Naive thymus-derived CD4-positive, alpha-beta T cell (primary cell): Measurements from ENCODE around the gene SHISA6. TPM values are rescaled to one million over a fixed set of nuclear protein-coding genes. Genes with fewer than 3 reads are reported as not detected.

Source experiments
- ATAC-seq: fragments of 150-1000 bp; cut with Tn5 transposase; 2 replicates; pipeline ENCODE4 v1.10.0; 2021; ENCODE audit warnings: mild to moderate bottlenecking, moderate library complexity
- CTCF ChIA-PET: fragments of 350-600 bp; sonication (Branson Sonifier 250); formaldehyde crosslinking; loops from one replicate; lab custom pipeline; 2021; ENCODE audit warnings: antibody characterized with exemption; lab: Charles Lee
- POLR2A ChIA-PET: fragments of 350-600 bp; sonication (Branson Sonifier 250); formaldehyde crosslinking; loops from one replicate; lab custom pipeline; 2021; ENCODE audit warnings: antibody characterized with exemption, inconsistent platforms; lab: Charles Lee
- DNase-seq, 9 donors: peaks; one replicate each; pipeline versions ENCODE4 v3.0.0 to v3.0.0-alpha.2; 2020 to 2022; ENCODE audit warnings: mixed read lengths in 1 of 9
- H3K27ac ChIP-seq: one replicate; pipeline ENCODE4 v1.7.0; 2013; ENCODE audit warnings: mild to moderate bottlenecking, low read depth, low read length, moderate library complexity
- H3K27me3 ChIP-seq, 2 donors: one replicate each; pipeline ENCODE4 v1.7.0; 2013; ENCODE audit warnings: low read length in 2 of 2, mild to moderate bottlenecking in 2 of 2, moderate library complexity in 2 of 2; ENCODE audit not compliant: control insufficient read depth in 2 of 2, insufficient read depth in 2 of 2
- H3K36me3 ChIP-seq, 3 experiments: 1 replicate in 2 of 3; 2 replicates in 1 of 3; pipeline ENCODE4 v1.7.0; 2013; ENCODE audit warnings: low read length in 3 of 3, mild to moderate bottlenecking in 3 of 3, moderate library complexity in 1 of 3; ENCODE audit not compliant: insufficient read depth in 3 of 3, control insufficient read depth in 2 of 3
- H3K4me1 ChIP-seq, 2 donors: one replicate each; pipeline ENCODE4 v1.7.0; 2013; ENCODE audit warnings: low read length in 2 of 2, mild to moderate bottlenecking in 2 of 2, moderate library complexity in 1 of 2; ENCODE audit not compliant: control insufficient read depth in 2 of 2, insufficient read depth in 2 of 2
- H3K4me3 ChIP-seq: 2 replicates; pipeline ENCODE4 v1.7.0; 2013; ENCODE audit warnings: mild to moderate bottlenecking, low read length
- H3K9me3 ChIP-seq, 3 experiments: 1 replicate in 2 of 3; 2 replicates in 1 of 3; pipeline ENCODE4 v1.7.0; 2013; ENCODE audit warnings: low read length in 3 of 3; ENCODE audit not compliant: control insufficient read depth in 2 of 3
- H3K27ac Mint-ChIP-seq, 9 donors: one replicate each; pipeline ENCODE4 v1.8.0; 2020 to 2022; ENCODE audit warnings: mixed read lengths in 9 of 9, mild to moderate bottlenecking in 8 of 9, moderate library complexity in 5 of 9, inconsistent platforms in 2 of 9
- H3K27me3 Mint-ChIP-seq, 5 donors: one replicate each; pipeline ENCODE4 v1.8.0; 2021 to 2022; ENCODE audit warnings: mixed read lengths in 5 of 5, mild to moderate bottlenecking in 1 of 5
- H3K36me3 Mint-ChIP-seq, 5 donors: one replicate each; pipeline ENCODE4 v1.8.0; 2020 to 2022; ENCODE audit warnings: mixed read lengths in 5 of 5, mild to moderate bottlenecking in 3 of 5, inconsistent platforms in 1 of 5
- H3K4me1 Mint-ChIP-seq, 7 donors: one replicate each; pipeline ENCODE4 v1.8.0; 2020 to 2022; ENCODE audit warnings: mixed read lengths in 7 of 7, mild to moderate bottlenecking in 3 of 7, inconsistent platforms in 1 of 7
- H3K4me3 Mint-ChIP-seq, 10 donors: one replicate each; pipeline ENCODE4 v1.8.0; 2020 to 2022; ENCODE audit warnings: mild to moderate bottlenecking in 10 of 10, mixed read lengths in 10 of 10, moderate library complexity in 6 of 10, inconsistent platforms in 2 of 10
- H3K9me3 Mint-ChIP-seq, 11 donors: one replicate each; pipeline ENCODE4 v1.8.0; 2020 to 2022; ENCODE audit warnings: mixed read lengths in 11 of 11, mild to moderate bottlenecking in 4 of 11, inconsistent platforms in 1 of 11, moderate library complexity in 1 of 11
- intact Hi-C, 2 donors: fragments of 100-400 bp; cut with micrococcal nuclease; formaldehyde crosslinking; loops; one replicate each; pipeline ENCODE4 v1.15.1; 2023
- polyA plus RNA-seq, 2 donors: library from polyadenylated mRNA; unstranded; fragments of 300-500 nt; fragmentation: Illumina TruSeq; gene quantifications; one replicate each; pipeline ENCODE4 v1.2.3, GENCODE V29; 2021
- total RNA-seq, 6 experiments: library from RNA in 5 of 6; stranded (reverse) in 5 of 6; gene quantifications; 1 replicate in 5 of 6; 2 replicates in 1 of 6; pipeline ENCODE4 v1.2.3 and lab custom pipeline; 2021 to 2026

SHISA6 gene
- total and polyA plus RNA-seq, 7 experiments from 2014 or later = not detected

- DNase-seq (no peak), ATAC-seq (no peak)
- Histone ChIP-seq H3K4me1 (no peaks in the 10 kb centered on the region), H3K27me3 (no peaks in the 10 kb centered on the region), H3K9me3 (peaks cover 0 to 6% (median 0%) of the 10 kb centered on the region in 3 experiments), H3K27ac (no peak overlapping the region), H3K36me3 (no peaks in the 10 kb centered on the region), H3K4me3 (no peak overlapping the region)
- H3K4me3 Mint-ChIP-seq = no peak overlapping the region
- peaks cover 0 to 11% (median 2%) of the 10 kb centered on the region in 11 donors for H3K9me3 Mint-ChIP-seq
- ChIA-PET CTCF (no interaction called here), POLR2A (no interaction called here)
- H3K4me1 Mint-ChIP-seq = no peaks in the 10 kb centered on the region
- intact Hi-C loops = no loop called here
- no peak overlapping the region for H3K27ac Mint-ChIP-seq
- H3K36me3 Mint-ChIP-seq = no peaks in the 10 kb centered on the region
- H3K27me3 Mint-ChIP-seq = peaks cover 0 to 4% (median 0%) of the 10 kb centered on the region in 5 donors
Observed at GRCh38 chr17:11302401-11303186, 61.6 kb downstream of the SHISA6 start.

DNA sequence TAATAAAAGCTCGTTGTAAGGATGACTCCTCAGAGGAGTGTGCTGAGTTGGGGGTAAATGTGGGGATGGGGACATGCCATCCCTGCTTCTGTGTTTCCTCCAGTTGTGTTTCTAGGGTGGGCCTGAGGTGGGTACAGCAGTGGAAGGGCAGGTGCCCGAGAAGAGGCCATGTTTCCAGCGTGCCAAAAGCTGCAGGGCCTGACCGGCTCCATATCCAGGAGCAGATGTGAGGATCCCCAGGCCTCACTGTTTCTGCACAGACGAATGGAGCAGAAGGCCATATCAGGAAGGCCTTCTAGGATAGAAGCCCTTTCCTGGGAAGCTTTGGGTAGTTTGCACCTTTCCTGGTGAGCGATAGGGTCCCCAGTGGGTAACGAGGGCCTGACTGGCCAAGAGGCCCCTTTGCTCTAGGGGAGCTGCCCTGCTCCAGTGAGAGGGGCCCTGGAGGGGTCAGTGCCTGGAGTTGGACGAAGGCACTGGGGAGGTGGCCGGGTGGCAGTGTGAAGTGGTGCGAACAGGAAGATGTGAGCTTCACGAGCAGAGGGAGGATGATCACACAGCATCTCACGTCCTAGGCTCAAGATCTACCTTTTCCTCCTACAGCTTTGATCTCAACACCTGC is 62.9 kb downstream of the SHISA6 start:
- intact Hi-C loops = no loop called here
- Mint-ChIP-seq H3K4me1 (no peaks in the 10 kb centered on the region), H3K9me3 (peaks cover 0 to 11% (median 0%) of the 10 kb centered on the region in 11 donors), H3K4me3 (no peak overlapping the region), H3K27ac (no peak overlapping the region), H3K36me3 (no peaks in the 10 kb centered on the region), H3K27me3 (peaks cover 0 to 5% (median 0%) of the 10 kb centered on the region in 5 donors)
- Histone ChIP-seq H3K36me3 (no peaks in the 10 kb centered on the region), H3K4me1 (no peaks in the 10 kb centered on the region), H3K27me3 (no peaks in the 10 kb centered on the region), H3K9me3 (peaks cover 0 to 6% (median 0%) of the 10 kb centered on the region in 3 experiments), H3K4me3 (no peak overlapping the region), H3K27ac (no peak overlapping the region)
- ChIA-PET POLR2A (no interaction called here), CTCF (no interaction called here)
- DNase-seq = no peak
- no peak for ATAC-seq

- no peak overlapping the region for H3K27ac ChIP-seq
- no peak for ATAC-seq
- peaks cover 0 to 6% (median 0%) of the 10 kb centered on the region in 3 experiments for H3K9me3 ChIP-seq
- ChIA-PET CTCF (no interaction called here), POLR2A (no interaction called here)
- DNase-seq = no peak
- no peaks in the 10 kb centered on the region for H3K4me1 Mint-ChIP-seq
- H3K27me3 Mint-ChIP-seq = peaks cover 0 to 5% (median 0%) of the 10 kb centered on the region in 5 donors
- intact Hi-C loops = no loop called here
- H3K4me3 Mint-ChIP-seq = no peak overlapping the region
- H3K4me1 ChIP-seq = no peaks in the 10 kb centered on the region
- H3K36me3 Mint-ChIP-seq = no peaks in the 10 kb centered on the region
- no peaks in the 10 kb centered on the region for H3K27me3 ChIP-seq
- no peaks in the 10 kb centered on the region for H3K36me3 ChIP-seq
- peaks cover 0 to 11% (median 0%) of the 10 kb centered on the region in 11 donors for H3K9me3 Mint-ChIP-seq
- H3K4me3 ChIP-seq = no peak overlapping the region
- no peak overlapping the region for H3K27ac Mint-ChIP-seq
Observed at GRCh38 chr17:11304568-11304967, 63.6 kb downstream of the SHISA6 start.

- Mint-ChIP-seq H3K9me3 (peaks cover 0 to 15% (median 2%) of the 10 kb centered on the region in 11 donors), H3K27ac (no peak overlapping the region), H3K4me3 (no peak overlapping the region), H3K36me3 (no peaks in the 10 kb centered on the region), H3K27me3 (peaks cover 0 to 10% (median 0%) of the 10 kb centered on the region in 5 donors), H3K4me1 (no peaks in the 10 kb centered on the region)
- H3K9me3 ChIP-seq = peaks cover 0 to 6% (median 0%) of the 10 kb centered on the region in 3 experiments
- no peak overlapping the region for H3K27ac ChIP-seq
- CTCF ChIA-PET = no interaction called here
- H3K4me1 ChIP-seq = no peaks in the 10 kb centered on the region
- DNase-seq = no peak
- POLR2A ChIA-PET = no interaction called here
- intact Hi-C loops = no loop called here
- H3K4me3 ChIP-seq = no peak overlapping the region
- H3K27me3 ChIP-seq = no peaks in the 10 kb centered on the region
- no peak for ATAC-seq
- H3K36me3 ChIP-seq = no peaks in the 10 kb centered on the region
Observed at GRCh38 chr17:11305524-11305923, 64.5 kb downstream of the SHISA6 start.

DNA sequence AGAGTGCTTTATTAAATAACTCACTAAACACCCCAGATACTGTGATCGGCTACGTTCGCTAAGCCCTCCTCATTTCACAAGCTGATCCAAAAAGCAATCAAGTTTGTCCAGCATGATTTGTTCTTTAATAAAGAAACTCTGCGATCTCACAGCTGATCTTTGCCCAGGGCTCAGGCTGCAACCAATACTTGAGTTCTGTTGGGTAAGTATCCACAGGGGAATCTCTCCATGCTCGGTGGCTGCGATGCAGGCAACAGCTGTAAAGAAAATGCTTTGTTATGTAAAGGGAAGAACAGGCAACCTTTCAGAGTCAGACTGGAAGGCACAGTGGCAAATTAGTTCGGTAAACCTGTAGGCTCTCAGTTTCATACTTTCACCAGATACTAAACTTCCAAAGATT is 67.5 kb downstream of the SHISA6 start:
- no peak for DNase-seq
- intact Hi-C loops = no loop called here
- ChIA-PET CTCF (no interaction called here), POLR2A (no interaction called here)
- H3K4me3 ChIP-seq = no peak overlapping the region
- H3K4me1 ChIP-seq = no peaks in the 10 kb centered on the region
- no peaks in the 10 kb centered on the region for H3K4me1 Mint-ChIP-seq
- no peak for ATAC-seq
- H3K27me3 ChIP-seq = no peaks in the 10 kb centered on the region
- H3K27ac ChIP-seq = no peak overlapping the region
- H3K27me3 Mint-ChIP-seq = peaks cover 0 to 10% (median 0%) of the 10 kb centered on the region in 5 donors
- peaks cover 0 to 15% (median 2%) of the 10 kb centered on the region in 11 donors for H3K9me3 Mint-ChIP-seq
- no peak overlapping the region for H3K4me3 Mint-ChIP-seq
- H3K36me3 Mint-ChIP-seq = no peaks in the 10 kb centered on the region
- peaks cover 0 to 6% (median 0%) of the 10 kb centered on the region in 3 experiments for H3K9me3 ChIP-seq
- no peak overlapping the region for H3K27ac Mint-ChIP-seq
- no peaks in the 10 kb centered on the region for H3K36me3 ChIP-seq

DNA sequence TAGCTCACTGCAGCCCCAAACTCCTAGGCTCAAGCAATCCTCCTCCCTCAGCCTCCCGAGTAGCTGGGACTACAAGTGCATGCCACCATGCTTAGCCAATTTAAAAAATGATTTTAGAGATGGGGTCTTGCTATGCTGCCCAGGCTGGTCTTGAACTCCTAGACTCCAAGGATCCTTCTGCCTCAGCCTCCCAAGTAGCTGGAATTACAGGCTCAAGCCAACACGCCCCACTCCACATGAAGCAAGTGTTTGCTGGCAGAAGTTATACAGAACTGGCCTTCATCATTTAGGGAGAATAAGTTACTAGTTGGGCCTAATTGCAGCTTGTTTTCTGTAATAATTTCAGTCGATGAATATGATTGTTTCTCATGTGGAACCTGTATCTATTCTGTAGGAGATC is 68.0 kb downstream of the SHISA6 start:
- Histone ChIP-seq H3K27ac (no peak overlapping the region), H3K4me3 (no peak overlapping the region), H3K4me1 (no peaks in the 10 kb centered on the region), H3K9me3 (peaks cover 0 to 2% (median 0%) of the 10 kb centered on the region in 3 experiments), H3K36me3 (no peaks in the 10 kb centered on the region), H3K27me3 (no peaks in the 10 kb centered on the region)
- CTCF ChIA-PET = no interaction called here
- Mint-ChIP-seq H3K27ac (no peak overlapping the region), H3K36me3 (no peaks in the 10 kb centered on the region), H3K9me3 (peaks cover 0 to 13% (median 2%) of the 10 kb centered on the region in 11 donors), H3K27me3 (peaks cover 0 to 10% (median 0%) of the 10 kb centered on the region in 5 donors), H3K4me3 (no peak overlapping the region), H3K4me1 (no peaks in the 10 kb centered on the region)
- intact Hi-C loops = no loop called here
- no peak for ATAC-seq
- POLR2A ChIA-PET = no interaction called here
- no peak for DNase-seq
